ENCODE results near the gene RPS2. TPM values are rescaled to one million over a fixed set of nuclear protein-coding genes. Genes with fewer than 3 reads are reported as not detected.

The RPS2 gene
- total and polyA plus RNA-seq, 2 experiments from 2014 or later, result 1,449 to 1,991 TPM

GRCh38 chr16:1976951-1977874 is 12.6 kb upstream of the RPS2 start:
- Histone ChIP-seq H3K27ac (no peak overlapping the region), H3K9me3 (ENCODE audit: low read depth) (no peaks in the 10 kb centered on the region), H3K4me1 (ENCODE audit: insufficient read depth) (peaks cover 16% of the 10 kb centered on the region), H3K9me2 (replicated peaks; ENCODE audit: insufficient read depth) (no peaks in the 10 kb centered on the region), H3K4me3 (no peak overlapping the region), H3K4me2 (no peak overlapping the region), H3K79me2 (peaks cover 19% of the 10 kb centered on the region), H3K36me3 (replicated peaks; ENCODE audit: insufficient read depth, low read depth) (no peaks in the 10 kb centered on the region), H4K20me1 (ENCODE audit: insufficient read depth, poor library complexity, severe bottlenecking) (no peaks in the 10 kb centered on the region), H3K27me3 (peaks cover 37% of the 10 kb centered on the region), H2AFZ (no peak overlapping the region)
- no peak for DNase-seq (ENCODE audit: low spot score)
- TF ChIP-seq EZH2 (IDR thresholded peaks at IDR 0.05; ENCODE audit: borderline replicate concordance) (no peak), EZH2phosphoT487 (IDR thresholded peaks at IDR 0.05; ENCODE audit: low read depth, severe bottlenecking, unreplicated experiment) (no peak)
- TF ChIP-seq, protein P1, sequence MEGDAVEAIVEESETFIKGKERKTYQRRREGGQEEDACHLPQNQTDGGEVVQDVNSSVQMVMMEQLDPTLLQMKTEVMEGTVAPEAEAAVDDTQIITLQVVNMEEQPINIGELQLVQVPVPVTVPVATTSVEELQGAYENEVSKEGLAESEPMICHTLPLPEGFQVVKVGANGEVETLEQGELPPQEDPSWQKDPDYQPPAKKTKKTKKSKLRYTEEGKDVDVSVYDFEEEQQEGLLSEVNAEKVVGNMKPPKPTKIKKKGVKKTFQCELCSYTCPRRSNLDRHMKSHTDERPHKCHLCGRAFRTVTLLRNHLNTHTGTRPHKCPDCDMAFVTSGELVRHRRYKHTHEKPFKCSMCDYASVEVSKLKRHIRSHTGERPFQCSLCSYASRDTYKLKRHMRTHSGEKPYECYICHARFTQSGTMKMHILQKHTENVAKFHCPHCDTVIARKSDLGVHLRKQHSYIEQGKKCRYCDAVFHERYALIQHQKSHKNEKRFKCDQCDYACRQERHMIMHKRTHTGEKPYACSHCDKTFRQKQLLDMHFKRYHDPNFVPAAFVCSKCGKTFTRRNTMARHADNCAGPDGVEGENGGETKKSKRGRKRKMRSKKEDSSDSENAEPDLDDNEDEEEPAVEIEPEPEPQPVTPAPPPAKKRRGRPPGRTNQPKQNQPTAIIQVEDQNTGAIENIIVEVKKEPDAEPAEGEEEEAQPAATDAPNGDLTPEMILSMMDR (IDR thresholded peaks at IDR 0.05; ENCODE audit: poor library complexity), result no peak
- 94% methylated on average over 26 of the region's 33 CpGs for WGBS (ENCODE audit: low lambda C conversion rate, missing lambda C conversion rate)

GRCh38 chr16:1976216-1976520 is 11.5 kb upstream of the RPS2 start:
- H3K9me3 ChIP-seq (ENCODE audit: low read depth), result no peaks in the 10 kb centered on the region
- H2AFZ ChIP-seq, result no peak overlapping the region
- H3K4me1 ChIP-seq (ENCODE audit: insufficient read depth), result peaks cover 18% of the 10 kb centered on the region
- over 99% methylated on average over 8 of the region's 8 CpGs for WGBS (ENCODE audit: low lambda C conversion rate, missing lambda C conversion rate)
- H3K27ac ChIP-seq, result no peak overlapping the region
- H3K36me3 ChIP-seq (replicated peaks; ENCODE audit: insufficient read depth, low read depth), result no peaks in the 10 kb centered on the region
- TF ChIP-seq, protein P1 (IDR thresholded peaks at IDR 0.05; ENCODE audit: poor library complexity), result no peak
- TF ChIP-seq EZH2 (IDR thresholded peaks at IDR 0.05; ENCODE audit: borderline replicate concordance) (no peak), EZH2phosphoT487 (IDR thresholded peaks at IDR 0.05; ENCODE audit: low read depth, severe bottlenecking, unreplicated experiment) (no peak)
- H3K4me3 ChIP-seq, result no peak overlapping the region
- no peak overlapping the region for H3K4me2 ChIP-seq
- H3K27me3 ChIP-seq, result peaks cover 27% of the 10 kb centered on the region
- no peak for DNase-seq (ENCODE audit: low spot score)
- H4K20me1 ChIP-seq (ENCODE audit: insufficient read depth, poor library complexity, severe bottlenecking), result no peaks in the 10 kb centered on the region
- no peaks in the 10 kb centered on the region for H3K9me2 ChIP-seq (replicated peaks; ENCODE audit: insufficient read depth)
- H3K79me2 ChIP-seq, result peaks cover 22% of the 10 kb centered on the region

DNA sequence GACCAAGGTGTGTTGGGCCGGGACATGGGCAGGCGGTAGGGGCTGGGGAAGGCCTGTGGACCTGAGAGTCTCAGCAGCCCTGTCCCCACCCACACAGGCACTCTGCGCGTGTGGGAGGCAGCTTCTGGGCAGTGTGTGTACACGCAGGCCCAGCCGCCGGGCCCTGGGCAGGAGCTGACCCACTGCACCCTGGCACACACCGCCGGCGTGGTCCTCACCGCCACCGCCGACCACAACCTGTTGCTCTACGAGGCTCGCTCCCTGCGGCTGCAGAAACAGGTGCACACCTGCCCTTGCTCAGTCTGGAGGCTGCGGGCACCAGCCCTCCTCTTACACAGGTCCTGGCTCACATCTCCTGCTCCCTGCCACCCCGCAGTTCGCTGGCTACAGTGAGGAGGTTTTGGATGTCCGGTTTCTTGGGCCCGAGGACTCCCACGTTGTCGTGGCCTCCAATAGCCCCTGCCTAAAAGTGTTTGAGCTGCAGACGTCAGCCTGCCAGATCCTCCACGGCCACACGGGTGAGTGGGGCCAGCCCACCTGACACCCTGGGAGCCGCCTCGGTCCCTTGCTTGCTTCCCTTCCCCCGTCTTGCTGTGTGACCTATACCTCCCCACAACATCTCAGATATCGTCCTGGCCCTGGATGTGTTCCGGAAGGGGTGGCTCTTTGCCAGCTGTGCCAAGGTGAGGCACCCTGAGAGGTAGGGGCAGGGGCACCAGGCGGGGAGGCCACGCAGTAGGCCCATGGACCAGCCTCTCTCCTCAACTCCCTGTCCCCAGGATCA is 11.0 kb upstream of the RPS2 start:
- TF ChIP-seq, protein P1 (IDR thresholded peaks at IDR 0.05; ENCODE audit: poor library complexity), result no peak
- TF ChIP-seq EZH2 (IDR thresholded peaks at IDR 0.05; ENCODE audit: borderline replicate concordance) (no peak), EZH2phosphoT487 (IDR thresholded peaks at IDR 0.05; ENCODE audit: low read depth, severe bottlenecking, unreplicated experiment) (no peak)

More for the DNA sequence above, 11.0 kb upstream of the RPS2 start:
- Histone ChIP-seq H3K4me3 (no peak overlapping the region), H3K9me2 (replicated peaks; ENCODE audit: insufficient read depth) (no peaks in the 10 kb centered on the region), H3K79me2 (peaks cover 26% of the 10 kb centered on the region), H4K20me1 (ENCODE audit: insufficient read depth, poor library complexity, severe bottlenecking) (no peaks in the 10 kb centered on the region), H3K36me3 (replicated peaks; ENCODE audit: insufficient read depth, low read depth) (no peaks in the 10 kb centered on the region), H3K4me1 (ENCODE audit: insufficient read depth) (peaks cover 24% of the 10 kb centered on the region), H3K27ac (no peak overlapping the region), H3K27me3 (peaks cover 22% of the 10 kb centered on the region), H2AFZ (no peak overlapping the region), H3K9me3 (ENCODE audit: low read depth) (no peaks in the 10 kb centered on the region), H3K4me2 (no peak overlapping the region)
- 97% methylated on average over 33 of the region's 33 CpGs for WGBS (ENCODE audit: low lambda C conversion rate, missing lambda C conversion rate)
- no peak for DNase-seq (ENCODE audit: low spot score)
